HG03025 (cell line): Measurements from ENCODE around the gene PTPN20.
A peak's percentile ranks its signal among the peaks of the same experiment; 100 is the strongest.
"Not testable (repeated sequence)": the region's sequence is repeated elsewhere in the genome, so short reads cannot be mapped to it uniquely, and the experiment has no call there.

Source experiments
- ATAC-seq: cut with Tn5 transposase; IDR thresholded peaks from one replicate; pipeline ENCODE4 v1.9.1; 2021; ENCODE audit warnings: mild to moderate bottlenecking, moderate library complexity; ENCODE audit not compliant: unreplicated experiment, low FRiP score

The PTPN20 gene

DNA sequence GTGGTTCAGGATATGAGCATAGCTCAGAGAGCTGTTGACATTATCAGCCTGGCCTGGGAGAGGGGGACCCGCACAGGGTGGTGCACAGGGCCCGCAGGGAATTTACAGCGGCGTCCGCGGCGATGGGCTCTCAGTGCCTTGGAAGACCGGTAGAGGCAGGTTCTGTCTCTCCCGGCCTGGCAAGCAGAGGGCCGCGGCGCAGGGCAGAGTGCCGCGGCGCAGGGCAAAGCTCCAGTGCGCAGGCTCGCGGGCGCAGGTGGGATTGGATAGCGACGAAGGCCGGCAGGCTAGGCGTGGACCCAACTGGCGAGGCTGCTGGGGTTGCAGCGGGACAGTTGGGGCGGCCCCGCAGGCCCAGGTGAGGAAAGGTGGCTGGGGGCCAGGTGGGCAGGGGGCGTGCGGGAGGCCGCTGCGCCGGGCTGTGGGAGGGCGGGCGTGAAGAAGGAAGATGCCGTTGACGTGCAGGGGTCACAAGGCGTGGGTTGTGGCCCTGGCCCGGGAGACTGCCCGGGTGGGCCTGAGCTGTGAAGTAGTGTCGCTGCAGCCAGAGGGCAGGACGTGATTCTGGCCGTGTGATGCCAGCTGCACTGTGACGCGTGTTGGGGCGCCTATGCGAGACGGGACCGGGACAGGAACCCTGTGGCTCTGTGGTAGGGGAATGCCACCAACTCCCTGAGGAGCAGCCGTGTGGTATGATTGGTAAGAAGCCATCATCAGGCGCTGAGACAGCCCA lies at the start of gene PTPN20:
PTPN20 (plus strand) TSS at position 285 of the 733 bp plus-strand sequence. CDS start 21,072 bp downstream, outside the sequence.
- ATAC-seq, result peak; percentile 68

GRCh38 chr10:46869716-46870115 lies 41.5 kb upstream of the PTPN20 start:
- not testable (repeated sequence) for ATAC-seq

- ATAC-seq, result not testable (repeated sequence)
These were observed 39.6 kb upstream of the PTPN20 start for GRCh38 chr10:46871583-46871982.

GRCh38 chr10:46875304-46875703 lies 35.9 kb upstream of the PTPN20 start:
- ATAC-seq, result not testable (repeated sequence)

- ATAC-seq, result not testable (repeated sequence)
These were observed 34.5 kb upstream of the PTPN20 start for GRCh38 chr10:46876773-46877172.

GRCh38 chr10:46878761-46879160 lies 32.5 kb upstream of the PTPN20 start:
- not testable (repeated sequence) for ATAC-seq

- not testable (repeated sequence) for ATAC-seq
These were observed 20.2 kb upstream of the PTPN20 start for GRCh38 chr10:46890813-46891611.

DNA sequence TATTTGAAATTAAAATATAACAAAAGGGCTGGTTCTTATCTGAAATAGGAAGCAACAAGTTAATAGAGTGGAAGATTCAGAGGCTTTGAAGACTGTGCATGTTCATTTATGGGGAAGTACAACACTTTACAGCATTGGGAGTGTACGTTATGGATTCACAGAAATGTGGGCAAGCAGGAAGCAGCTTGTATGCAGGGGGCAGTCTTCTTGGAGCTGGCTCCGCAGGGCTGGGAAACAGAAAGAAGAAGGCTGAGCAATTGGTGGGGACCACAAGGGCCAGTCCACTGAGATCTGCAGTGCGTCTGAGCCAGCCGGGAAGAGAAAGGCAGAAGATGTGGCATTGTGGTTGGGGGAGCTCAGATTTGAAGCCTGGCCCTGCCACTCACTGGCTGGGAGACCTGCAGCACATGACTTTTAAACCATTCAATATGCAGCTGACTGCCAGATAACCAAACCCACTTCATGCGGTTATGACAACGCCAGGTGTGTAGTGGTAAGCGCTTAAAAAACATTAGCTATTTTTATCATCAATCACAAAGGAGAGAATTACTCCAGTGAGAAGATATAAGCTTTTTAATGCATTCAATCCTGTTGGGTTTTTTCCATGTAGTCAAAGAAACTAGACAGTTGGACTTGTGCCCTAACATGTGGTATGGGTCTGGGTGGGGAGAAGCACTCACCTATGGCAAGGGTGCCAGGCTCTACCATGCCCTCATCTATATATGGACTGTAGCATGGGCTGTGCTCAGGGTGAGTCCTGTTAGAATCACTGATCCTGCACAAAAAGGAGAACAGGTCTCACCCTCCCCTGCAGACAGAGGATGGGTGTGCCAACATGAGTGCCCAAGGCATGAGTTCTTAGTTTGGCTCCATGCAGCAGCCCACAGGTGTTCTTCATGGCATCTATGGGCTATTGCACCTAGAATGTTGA lies 14.2 kb upstream of the PTPN20 start:
- ATAC-seq, result not testable (repeated sequence)

GRCh38 chr10:46901247-46901646 lies 10.0 kb upstream of the PTPN20 start:
- ATAC-seq, result not testable (repeated sequence)

DNA sequence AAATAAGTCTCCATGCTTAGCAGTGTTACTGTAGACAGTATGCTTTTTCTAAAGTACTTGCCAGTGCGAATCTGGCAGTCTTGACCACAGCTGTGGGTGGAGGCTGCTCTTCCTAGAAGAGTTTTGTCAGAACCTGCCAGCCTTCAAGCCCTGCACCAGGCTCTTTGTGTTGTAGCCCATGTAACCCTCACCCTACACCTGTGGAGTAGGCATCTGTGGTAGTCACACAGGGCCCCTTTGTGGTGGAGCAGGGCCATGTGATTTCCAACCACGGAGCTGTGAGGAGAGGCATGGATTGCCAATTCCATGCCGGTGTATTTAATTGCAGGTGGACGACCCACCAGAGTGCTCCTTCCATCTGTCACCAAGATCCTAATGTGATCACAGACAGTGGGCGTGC lies 7.4 kb upstream of the PTPN20 start:
- not testable (repeated sequence) for ATAC-seq

- not testable (repeated sequence) for ATAC-seq
These were observed 4.9 kb upstream of the PTPN20 start for GRCh38 chr10:46906359-46906758.

- ATAC-seq, result not testable (repeated sequence)
These were observed 3.8 kb upstream of the PTPN20 start for GRCh38 chr10:46907185-46908117.

DNA sequence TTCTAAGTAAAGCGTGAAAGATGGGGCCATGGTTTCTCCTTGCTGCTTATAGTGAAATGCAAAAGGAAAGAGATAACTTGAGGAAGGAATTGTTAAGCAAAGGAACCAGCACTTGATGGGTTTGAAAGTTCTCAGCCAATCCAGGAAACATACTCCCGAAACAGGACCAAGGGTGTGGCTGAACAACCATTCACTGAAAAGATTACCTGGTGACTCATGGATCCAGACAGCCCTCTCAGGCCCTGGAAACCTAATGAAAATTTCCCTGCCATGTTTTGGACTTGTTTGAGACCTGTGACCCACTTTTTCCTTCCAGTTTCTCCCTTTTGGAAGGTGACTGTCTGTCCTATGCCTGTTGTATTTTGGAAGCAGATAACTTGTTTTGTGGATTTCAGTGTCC lies 11.3 kb downstream of the PTPN20 start:
- ATAC-seq, result not testable (repeated sequence)

GRCh38 chr10:46925156-46925555 lies 13.9 kb downstream of the PTPN20 start:
- ATAC-seq, result not testable (repeated sequence)

DNA sequence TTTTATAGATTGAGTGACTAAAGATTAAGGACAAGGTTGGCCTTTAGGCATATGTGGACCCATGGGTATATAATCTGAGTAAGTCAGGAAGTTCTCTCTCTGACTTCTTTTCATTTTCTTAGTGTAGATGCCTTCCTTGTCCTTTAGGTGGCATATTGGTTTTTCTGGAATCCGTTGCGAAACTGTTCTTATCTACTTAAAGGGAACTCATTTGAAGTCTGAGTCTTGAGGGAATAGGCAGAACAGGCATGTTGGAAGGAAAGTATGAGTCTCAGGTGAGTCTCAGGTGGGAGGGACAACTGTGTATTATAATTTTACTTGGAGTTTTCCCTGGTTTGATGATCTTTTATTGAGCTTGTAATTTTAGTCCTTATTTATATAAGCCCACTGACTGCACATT lies 14.6 kb downstream of the PTPN20 start:
- not testable (repeated sequence) for ATAC-seq

DNA sequence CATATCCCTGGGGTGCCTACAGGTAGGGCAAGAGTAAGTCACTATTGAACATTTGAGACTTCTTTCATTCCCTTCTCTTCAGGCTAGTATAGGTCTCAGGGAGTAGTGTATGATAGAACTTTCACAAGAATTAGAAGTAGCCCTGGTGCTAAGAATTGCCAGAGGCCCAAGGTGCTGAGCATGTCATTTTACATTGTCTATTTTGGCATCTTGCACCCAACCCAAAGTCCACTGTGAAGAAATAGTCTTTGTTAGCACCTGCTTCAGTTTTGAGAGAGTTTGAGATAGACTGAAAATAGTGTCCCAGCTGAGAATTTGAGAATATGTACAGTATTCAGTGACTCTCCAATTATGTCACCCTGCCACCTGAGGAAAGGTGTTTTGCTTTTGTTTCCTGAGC lies 17.6 kb downstream of the PTPN20 start:
- ATAC-seq, result not testable (repeated sequence)

DNA sequence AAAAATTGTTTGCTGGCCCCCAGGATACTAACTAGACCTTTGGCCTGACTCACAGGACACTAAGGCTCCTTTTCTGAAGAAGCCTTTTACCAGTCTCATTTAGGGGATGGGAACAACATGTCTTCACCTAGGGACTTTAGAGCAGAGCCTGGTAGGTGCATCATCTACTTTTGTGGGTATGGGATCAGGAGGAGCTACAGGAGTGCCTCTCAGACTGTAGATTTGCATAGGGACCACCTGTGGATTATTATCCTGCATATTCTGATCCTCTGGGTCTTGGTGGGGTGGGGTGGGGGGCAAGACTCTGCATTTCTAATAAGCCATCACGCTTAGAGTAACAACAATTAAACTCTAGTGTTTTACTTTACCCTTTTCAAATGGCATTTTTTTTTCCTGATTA lies 21.2 kb downstream of the PTPN20 start:
- not testable (repeated sequence) for ATAC-seq

DNA sequence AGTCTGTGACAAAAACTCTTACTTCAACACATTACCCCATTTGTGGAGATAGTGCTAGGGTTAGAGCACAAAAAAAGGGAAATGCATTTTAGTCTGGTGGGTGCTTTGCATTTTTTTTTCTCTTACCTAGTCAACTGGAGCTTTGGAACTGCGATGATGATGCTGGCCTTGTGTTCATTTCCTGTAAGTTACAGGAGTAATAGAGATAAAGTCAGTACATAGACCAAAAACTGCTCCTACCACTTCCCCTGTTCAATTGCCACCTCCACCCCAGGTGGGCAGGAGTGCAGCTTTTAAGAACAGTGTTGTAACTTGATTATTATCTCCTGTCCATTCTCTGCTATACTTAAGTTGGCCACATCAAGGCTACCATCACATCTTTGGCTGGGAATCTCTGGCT lies 29.9 kb downstream of the PTPN20 start:
- ATAC-seq, result not testable (repeated sequence)
